Measurements from ENCODE around the gene SESN2. TPM values are rescaled to one million over a fixed set of nuclear protein-coding genes. Genes with fewer than 3 reads are reported as not detected.

Gene SESN2
- total RNA-seq, 3 donors from 2014 or later, result 20.4 to 32.3 (median 27.6) TPM

GRCh38 chr1:28257736-28258135 lies 1.6 kb upstream of the SESN2 start:
- no peak overlapping the region for H3K4me3 ChIP-seq
- intact Hi-C loops (cut with DNase I, micrococcal nuclease), result no loop called here
- ATAC-seq (no peak), DNase-seq (no peak)
- TF ChIP-seq CTCF (IDR thresholded peaks at IDR 0.05), result no peak
- H3K4me1 ChIP-seq (ENCODE audit: low read depth), result peaks cover 21% of the 10 kb centered on the region
- H3K36me3 ChIP-seq (ENCODE audit: low read depth), result no peaks in the 10 kb centered on the region
- no peaks in the 10 kb centered on the region for H3K9me3 ChIP-seq

- H3K36me3 ChIP-seq (ENCODE audit: low read depth), result no peaks in the 10 kb centered on the region
- no peak for TF ChIP-seq CTCF (IDR thresholded peaks at IDR 0.05)
- ATAC-seq (no peak), DNase-seq (no peak)
- no peaks in the 10 kb centered on the region for H3K9me3 ChIP-seq
- H3K4me1 ChIP-seq (ENCODE audit: low read depth), result peaks cover 31% of the 10 kb centered on the region
- intact Hi-C loops (cut with DNase I, micrococcal nuclease), result no loop called here
- H3K4me3 ChIP-seq, result no peak overlapping the region
Observed at GRCh38 chr1:28258628-28259251, 578 bp upstream of the SESN2 start.

GRCh38 chr1:28259934-28260802 lies 850 bp downstream of the SESN2 start:
- intact Hi-C loops (cut with DNase I, micrococcal nuclease), result no loop called here
- H3K36me3 ChIP-seq (ENCODE audit: low read depth), result no peaks in the 10 kb centered on the region
- H3K4me1 ChIP-seq (ENCODE audit: low read depth), result peaks cover 32% of the 10 kb centered on the region

GRCh38 chr1:28260803-28261174 lies 1.5 kb downstream of the SESN2 start:
- Histone ChIP-seq H3K9me3 (no peaks in the 10 kb centered on the region), H3K4me1 (ENCODE audit: low read depth) (peaks cover 37% of the 10 kb centered on the region), H3K36me3 (ENCODE audit: low read depth) (no peaks in the 10 kb centered on the region), H3K4me3 (peak overlapping the region; percentile 97)
- ATAC-seq, result no peak
- DNase-seq, result no peak
- intact Hi-C loops (cut with DNase I, micrococcal nuclease), result no loop called here
- TF ChIP-seq CTCF (IDR thresholded peaks at IDR 0.05), result no peak

More at GRCh38 chr1:28259934-28260802, 850 bp downstream of the SESN2 start:
- no peak for TF ChIP-seq CTCF (IDR thresholded peaks at IDR 0.05)
- ATAC-seq (peak; percentile 62), DNase-seq (peak; percentile 73 to 85 (median 79))
- no peaks in the 10 kb centered on the region for H3K9me3 ChIP-seq
- H3K4me3 ChIP-seq, result peak overlapping the region; percentile 97

- intact Hi-C loops (cut with DNase I, micrococcal nuclease), result no loop called here
- DNase-seq (no peak), ATAC-seq (no peak)
- H3K4me3 ChIP-seq, result no peak overlapping the region
- no peaks in the 10 kb centered on the region for H3K36me3 ChIP-seq (ENCODE audit: low read depth)
- H3K9me3 ChIP-seq, result no peaks in the 10 kb centered on the region
- no peak for TF ChIP-seq CTCF (IDR thresholded peaks at IDR 0.05)
- peaks cover 37% of the 10 kb centered on the region for H3K4me1 ChIP-seq (ENCODE audit: low read depth)
Observed at GRCh38 chr1:28264897-28265296, 5.6 kb downstream of the SESN2 start.
